GM12878 (cell line): Measurements from ENCODE around the gene IDI1.

Experiments used
- POLR2A ChIP-seq: IDR thresholded peaks from 2 replicates; pipeline ENCODE4 v1.6.1; 2011; ENCODE audit warnings: low read depth, mild to moderate bottlenecking, low read length
- TF ChIP-seq, protein P1 (sequence below), 3 experiments: IDR thresholded peaks in 2 of 3; conservative IDR thresholded peaks in 1 of 3; 2 replicates each; pipeline ENCODE4 v1.5.1; 2011; ENCODE audit warnings: low read depth in 3 of 3, low read length in 3 of 3, mild to moderate bottlenecking in 3 of 3, control low read depth in 2 of 3, moderate library complexity in 2 of 3, inconsistent platforms in 1 of 3, mixed read lengths in 1 of 3; ENCODE audit not compliant: control insufficient read depth in 2 of 3, insufficient read depth in 1 of 3; ENCODE audit errors: extremely low read depth in 1 of 3
- TF ChIP-seq, protein P2 (sequence below): fragments of 450-650 bp; formaldehyde crosslinking; IDR thresholded peaks from 2 replicates; pipeline ENCODE4 v1.5.0; 2022; ENCODE audit warnings: mild to moderate bottlenecking, missing genetic modification characterization
- TF ChIP-seq, protein P3 (sequence below): IDR thresholded peaks from 2 replicates; pipeline ENCODE4 v1.6.1; 2012; ENCODE audit warnings: low read length, inconsistent platforms

DNA sequence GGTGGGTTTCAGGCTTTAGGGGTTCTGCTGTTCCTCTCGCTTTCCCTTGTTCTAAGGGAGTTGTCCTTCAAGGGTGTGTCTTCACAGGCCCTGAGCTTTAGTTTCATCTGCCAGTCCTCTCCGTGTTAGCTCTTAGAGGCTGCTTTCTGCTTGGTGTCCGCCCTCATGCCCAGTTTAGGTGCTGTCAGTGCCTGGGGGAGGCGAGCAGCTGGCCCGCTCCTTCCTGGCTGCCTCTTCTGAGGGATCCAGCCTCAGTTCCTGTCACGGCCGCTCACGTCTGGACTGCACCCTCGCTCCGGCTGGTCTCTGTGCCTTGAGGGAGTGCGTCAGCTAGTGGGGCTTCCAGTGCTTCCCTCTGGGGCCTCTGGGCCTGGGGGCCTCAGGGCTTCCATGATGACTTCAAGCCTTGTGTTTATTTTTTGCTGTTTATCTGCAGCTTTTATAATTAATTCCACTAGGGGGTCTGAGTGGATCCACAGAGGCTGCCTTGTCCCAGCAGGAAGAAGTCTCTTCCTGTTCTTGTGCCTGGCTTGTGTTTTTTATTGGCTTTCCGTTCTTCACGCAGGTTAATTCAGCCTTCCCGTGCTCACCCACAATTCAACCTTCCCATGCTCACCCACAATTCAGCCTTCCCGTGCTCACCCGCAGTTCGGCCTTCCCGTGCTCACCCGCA lies 40.2 kb upstream of the IDI1 start:
- no peak for TF ChIP-seq POLR2A
- TF ChIP-seq, protein P1, sequence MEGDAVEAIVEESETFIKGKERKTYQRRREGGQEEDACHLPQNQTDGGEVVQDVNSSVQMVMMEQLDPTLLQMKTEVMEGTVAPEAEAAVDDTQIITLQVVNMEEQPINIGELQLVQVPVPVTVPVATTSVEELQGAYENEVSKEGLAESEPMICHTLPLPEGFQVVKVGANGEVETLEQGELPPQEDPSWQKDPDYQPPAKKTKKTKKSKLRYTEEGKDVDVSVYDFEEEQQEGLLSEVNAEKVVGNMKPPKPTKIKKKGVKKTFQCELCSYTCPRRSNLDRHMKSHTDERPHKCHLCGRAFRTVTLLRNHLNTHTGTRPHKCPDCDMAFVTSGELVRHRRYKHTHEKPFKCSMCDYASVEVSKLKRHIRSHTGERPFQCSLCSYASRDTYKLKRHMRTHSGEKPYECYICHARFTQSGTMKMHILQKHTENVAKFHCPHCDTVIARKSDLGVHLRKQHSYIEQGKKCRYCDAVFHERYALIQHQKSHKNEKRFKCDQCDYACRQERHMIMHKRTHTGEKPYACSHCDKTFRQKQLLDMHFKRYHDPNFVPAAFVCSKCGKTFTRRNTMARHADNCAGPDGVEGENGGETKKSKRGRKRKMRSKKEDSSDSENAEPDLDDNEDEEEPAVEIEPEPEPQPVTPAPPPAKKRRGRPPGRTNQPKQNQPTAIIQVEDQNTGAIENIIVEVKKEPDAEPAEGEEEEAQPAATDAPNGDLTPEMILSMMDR (IDR thresholded peaks at IDR 0.05 in 2 of 3, conservative IDR thresholded peaks at IDR 0.05 in 1 of 3; ENCODE audit: control insufficient read depth in 2 of 3, extremely low read depth in 1 of 3, insufficient read depth in 1 of 3, low read depth in 3 of 3, low read length in 3 of 3) = no peak
- TF ChIP-seq, protein P2, sequence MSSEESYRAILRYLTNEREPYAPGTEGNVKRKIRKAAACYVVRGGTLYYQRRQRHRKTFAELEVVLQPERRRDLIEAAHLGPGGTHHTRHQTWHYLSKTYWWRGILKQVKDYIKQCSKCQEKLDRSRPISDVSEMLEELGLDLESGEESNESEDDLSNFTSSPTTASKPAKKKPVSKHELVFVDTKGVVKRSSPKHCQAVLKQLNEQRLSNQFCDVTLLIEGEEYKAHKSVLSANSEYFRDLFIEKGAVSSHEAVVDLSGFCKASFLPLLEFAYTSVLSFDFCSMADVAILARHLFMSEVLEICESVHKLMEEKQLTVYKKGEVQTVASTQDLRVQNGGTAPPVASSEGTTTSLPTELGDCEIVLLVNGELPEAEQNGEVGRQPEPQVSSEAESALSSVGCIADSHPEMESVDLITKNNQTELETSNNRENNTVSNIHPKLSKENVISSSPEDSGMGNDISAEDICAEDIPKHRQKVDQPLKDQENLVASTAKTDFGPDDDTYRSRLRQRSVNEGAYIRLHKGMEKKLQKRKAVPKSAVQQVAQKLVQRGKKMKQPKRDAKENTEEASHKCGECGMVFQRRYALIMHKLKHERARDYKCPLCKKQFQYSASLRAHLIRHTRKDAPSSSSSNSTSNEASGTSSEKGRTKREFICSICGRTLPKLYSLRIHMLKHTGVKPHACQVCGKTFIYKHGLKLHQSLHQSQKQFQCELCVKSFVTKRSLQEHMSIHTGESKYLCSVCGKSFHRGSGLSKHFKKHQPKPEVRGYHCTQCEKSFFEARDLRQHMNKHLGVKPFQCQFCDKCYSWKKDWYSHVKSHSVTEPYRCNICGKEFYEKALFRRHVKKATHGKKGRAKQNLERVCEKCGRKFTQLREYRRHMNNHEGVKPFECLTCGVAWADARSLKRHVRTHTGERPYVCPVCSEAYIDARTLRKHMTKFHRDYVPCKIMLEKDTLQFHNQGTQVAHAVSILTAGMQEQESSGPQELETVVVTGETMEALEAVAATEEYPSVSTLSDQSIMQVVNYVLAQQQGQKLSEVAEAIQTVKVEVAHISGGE (CRISPR knock-in tag) = no peak
- TF ChIP-seq, protein P3, sequence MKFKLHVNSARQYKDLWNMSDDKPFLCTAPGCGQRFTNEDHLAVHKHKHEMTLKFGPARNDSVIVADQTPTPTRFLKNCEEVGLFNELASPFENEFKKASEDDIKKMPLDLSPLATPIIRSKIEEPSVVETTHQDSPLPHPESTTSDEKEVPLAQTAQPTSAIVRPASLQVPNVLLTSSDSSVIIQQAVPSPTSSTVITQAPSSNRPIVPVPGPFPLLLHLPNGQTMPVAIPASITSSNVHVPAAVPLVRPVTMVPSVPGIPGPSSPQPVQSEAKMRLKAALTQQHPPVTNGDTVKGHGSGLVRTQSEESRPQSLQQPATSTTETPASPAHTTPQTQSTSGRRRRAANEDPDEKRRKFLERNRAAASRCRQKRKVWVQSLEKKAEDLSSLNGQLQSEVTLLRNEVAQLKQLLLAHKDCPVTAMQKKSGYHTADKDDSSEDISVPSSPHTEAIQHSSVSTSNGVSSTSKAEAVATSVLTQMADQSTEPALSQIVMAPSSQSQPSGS = no peak
